HepG2 (cell line): ENCODE data around the gene SF3B2. TPM values are rescaled to one million over a fixed set of nuclear protein-coding genes. Genes with fewer than 3 reads are reported as not detected.

Experiments
- ATAC-seq: fragments of 200-7000 bp; cut with Tn5 transposase; 3 replicates; pipeline ENCODE4 v1.9.1; 2020; ENCODE audit warnings: mild to moderate bottlenecking, moderate library complexity
- BruUV-seq: library from RNA; stranded (reverse); fragments of 400-500 nt; replicated peaks from 2 replicates; lab custom pipeline; 2021; lab: Mats Ljungman, UMichigan
- CTCF ChIA-PET: fragments of 300-600 bp; formaldehyde crosslinking; extraction: SDS; loops from one replicate; lab custom pipeline; 2021; ENCODE audit warnings: low total read pairs, inconsistent platforms, low intra/inter-chr PET ratio; lab: Yijun Ruan, JAX
- POLR2A ChIA-PET: fragments of 350-600 bp; sonication (Branson Sonifier 250); formaldehyde crosslinking; loops from one replicate; lab custom pipeline; 2020; ENCODE audit warnings: antibody characterized with exemption, inconsistent platforms; lab: Yijun Ruan, JAX
- DNase-seq: peaks from one replicate; pipeline ENCODE4 v3.0.0-alpha.2; 2015; ENCODE audit warnings: low spot score
- FAIRE-seq: peaks from 3 replicates; lab custom pipeline; 2011; peaks lifted over from hg19 to GRCh38; lab: Jason Lieb, UNC
- H2AFZ ChIP-seq: one replicate; pipeline ENCODE4 v1.6.1; 2011; ENCODE audit warnings: low read length, inconsistent platforms
- H3K27ac ChIP-seq: fragments of 300-600 bp; 3 replicates; pipeline ENCODE4 v1.8.0; 2011; ENCODE audit warnings: mixed run types, mild to moderate bottlenecking, mixed read lengths, low read length, inconsistent platforms; ENCODE audit not compliant: insufficient read depth; ENCODE audit errors: extremely low read length
- H3K27me3 ChIP-seq, 2 experiments: fragments of 200-600 bp in 1 of 2; 2 replicates in 1 of 2; 3 replicates in 1 of 2; pipeline versions ENCODE4 v1.6.0 to v1.8.0; 2011; ENCODE audit warnings: low read length in 2 of 2, mild to moderate bottlenecking in 2 of 2, moderate library complexity in 2 of 2, inconsistent platforms in 1 of 2; ENCODE audit not compliant: insufficient read depth in 2 of 2, control insufficient read depth in 1 of 2
- H3K36me3 ChIP-seq, 2 experiments: fragments of 200-600 bp in 1 of 2; replicated peaks in 1 of 2; 2 replicates in 1 of 2; 3 replicates in 1 of 2; pipeline versions ENCODE4 v1.5.1 to v1.8.0; 2011; ENCODE audit warnings: low read length in 2 of 2, inconsistent platforms in 1 of 2; ENCODE audit not compliant: insufficient read depth in 2 of 2, control insufficient read depth in 1 of 2
- H3K4me1 ChIP-seq: 2 replicates; pipeline ENCODE4 v1.5.1; 2012; ENCODE audit warnings: low read length, inconsistent platforms; ENCODE audit not compliant: insufficient read depth
- H3K4me2 ChIP-seq: 2 replicates; pipeline ENCODE4 v1.6.0; 2011; ENCODE audit warnings: low read depth, low read length, inconsistent platforms
- H3K4me3 ChIP-seq, 3 experiments: fragments of 200-600 bp in 1 of 3; sonication (generic), shearing (Covaris generic) in 1 of 3; replicated peaks in 1 of 3; 2 replicates each; pipeline ENCODE4 v1.5.1; 2011 to 2016; ENCODE audit warnings: low read length in 3 of 3, inconsistent platforms in 2 of 3, low read depth in 2 of 3, mild to moderate bottlenecking in 2 of 3, control low read depth in 1 of 3, mixed read lengths in 1 of 3; ENCODE audit not compliant: insufficient read depth in 1 of 3
- H3K79me2 ChIP-seq: one replicate; pipeline ENCODE4 v1.6.1; 2011; ENCODE audit warnings: low read length, inconsistent platforms; ENCODE audit not compliant: insufficient read depth
- H3K9ac ChIP-seq: 2 replicates; pipeline ENCODE4 v1.6.0; 2011; ENCODE audit warnings: mild to moderate bottlenecking, low read depth, low read length, inconsistent platforms; ENCODE audit not compliant: insufficient read depth
- H3K9me3 ChIP-seq: 2 replicates; pipeline ENCODE4 v1.5.1; 2012; ENCODE audit warnings: mild to moderate bottlenecking, low read length
- H4K20me1 ChIP-seq: 2 replicates; pipeline ENCODE4 v1.6.0; 2011; ENCODE audit warnings: inconsistent platforms, mild to moderate bottlenecking, low read length, moderate library complexity; ENCODE audit not compliant: insufficient read depth
- ATF3 ChIP-seq: sonication (generic); formaldehyde crosslinking; IDR thresholded peaks from 2 replicates; pipeline ENCODE4 v1.4.0; 2020; ENCODE audit warnings: missing genetic modification reagents
- BRD4 ChIP-seq: sonication (generic); formaldehyde crosslinking; IDR thresholded peaks from 2 replicates; pipeline ENCODE4 v1.4.0; 2020; ENCODE audit warnings: missing genetic modification reagents
- HNF1B ChIP-seq: sonication (generic); formaldehyde crosslinking; IDR thresholded peaks from 2 replicates; pipeline ENCODE4 v1.5.1; 2020; ENCODE audit warnings: mild to moderate bottlenecking, moderate library complexity, missing genetic modification reagents
- KAT7 ChIP-seq: IDR thresholded peaks from 2 replicates; pipeline ENCODE4 v1.6.1; 2018; ENCODE audit warnings: borderline replicate concordance, missing compliant biosample characterization
- MZF1 ChIP-seq: sonication (generic); formaldehyde crosslinking; IDR thresholded peaks from 2 replicates; pipeline ENCODE4 v1.8.1; 2023; ENCODE audit warnings: mild to moderate bottlenecking, missing genetic modification reagents, borderline replicate concordance
- NFIC ChIP-seq: IDR thresholded peaks from 2 replicates; pipeline ENCODE4 v1.6.1; 2012; ENCODE audit warnings: mild to moderate bottlenecking, low read length, inconsistent platforms
- NR0B2 ChIP-seq: sonication (generic); formaldehyde crosslinking; IDR thresholded peaks from 2 replicates; pipeline ENCODE4 v1.4.0; 2020; ENCODE audit warnings: mild to moderate bottlenecking, missing genetic modification reagents
- TFAP4 ChIP-seq: sonication (generic); IDR thresholded peaks from 2 replicates; pipeline ENCODE4 v1.6.1; 2016; ENCODE audit warnings: low read depth, borderline replicate concordance
- THYN1 ChIP-seq: sonication (generic); formaldehyde crosslinking; IDR thresholded peaks from 2 replicates; pipeline ENCODE4 v1.8.1; 2023; ENCODE audit warnings: low read depth, mild to moderate bottlenecking, moderate library complexity, missing genetic modification reagents, borderline replicate concordance
- ZBTB20 ChIP-seq: sonication (generic); formaldehyde crosslinking; IDR thresholded peaks from 2 replicates; pipeline ENCODE4 v1.8.1; 2023; ENCODE audit warnings: missing genetic modification reagents, low read depth, mild to moderate bottlenecking, borderline replicate concordance
- ZBTB39 ChIP-seq: sonication (generic); formaldehyde crosslinking; IDR thresholded peaks from 2 replicates; pipeline ENCODE4 v1.5.0; 2020; ENCODE audit warnings: missing genetic modification reagents
- ZFP36L2 ChIP-seq: sonication (generic); formaldehyde crosslinking; IDR thresholded peaks from 2 replicates; pipeline ENCODE4 v1.4.0; 2020; ENCODE audit warnings: missing genetic modification reagents
- ZNF280B ChIP-seq: sonication (generic); formaldehyde crosslinking; IDR thresholded peaks from 2 replicates; pipeline ENCODE4 v1.5.0; 2020; ENCODE audit warnings: missing genetic modification reagents, mild to moderate bottlenecking, borderline replicate concordance
- ZNF83 ChIP-seq: sonication (generic); formaldehyde crosslinking; IDR thresholded peaks from 2 replicates; pipeline ENCODE4 v1.4.0; 2020; ENCODE audit warnings: missing genetic modification reagents, mild to moderate bottlenecking, borderline replicate concordance
- ZNF850 ChIP-seq: sonication (generic); formaldehyde crosslinking; conservative IDR thresholded peaks from 2 replicates; pipeline ENCODE4 v1.9.0; 2021; ENCODE audit warnings: mild to moderate bottlenecking, missing genetic modification reagents
- WGBS: methylation state at CpG from one replicate; pipeline ENCODE4 v1.1.6; 2017; ENCODE audit warnings: low lambda C conversion rate; 5-methylcytosine and 5-hydroxymethylcytosine counted together
- in situ Hi-C: cut with HindIII; loops from 2 replicates; pipeline ENCODE4 v1.10.0; 2017; ENCODE audit warnings: low pct_unique_long_range_greater_than_20kb; ENCODE audit not compliant: extremely low pct_ligation_motif_present
- intact Hi-C: fragments of 100-400 bp; cut with micrococcal nuclease; formaldehyde crosslinking; loops from one replicate; pipeline ENCODE4 v1.10.0; 2022; ENCODE audit not compliant: unreplicated experiment
- polyA plus RNA-seq, 8 experiments: library from polyadenylated mRNA; depleted of rRNA in 3 of 8; stranded (reverse) in 7 of 8; unstranded in 1 of 8; fragments of >200 nt; fragmentation: Illumina TruSeq in 4 of 8; extraction: Trizol in 4 of 8; gene quantifications; 2 replicates each; pipeline versions ENCODE4 v1.2.1 to v1.2.3, GENCODE V29; 2011 to 2016; ENCODE audit warnings: low read depth in 4 of 8, missing spikeins in 1 of 8, mixed read lengths in 1 of 8; ENCODE audit not compliant: insufficient read depth in 1 of 8
- total RNA-seq, 5 experiments: library from RNA; depleted of rRNA; stranded (reverse); fragments of >200 nt; fragmentation: Illumina TruSeq; extraction: Trizol; gene quantifications; 2 replicates each; pipeline ENCODE4 v1.2.3, GENCODE V29; 2016; ENCODE audit warnings: low read depth in 1 of 5

SF3B2 gene
- total and polyA plus RNA-seq, 2 of the 13 experiments (the other 11 are each of a cell fraction or from before 2014, with no cell fraction given): 70.4 to 153 TPM

- peak overlapping the region; percentile 82 for H3K9ac ChIP-seq
- TF ChIP-seq KAT7 (CRISPR knock-in tag) (no peak), NR0B2 (CRISPR knock-in tag) (no peak), TFAP4 (no peak), HNF1B (CRISPR knock-in tag) (no peak), NFIC (no peak), ATF3 (CRISPR knock-in tag) (no peak), ZNF850 (CRISPR knock-in tag) (no peak), ZFP36L2 (CRISPR knock-in tag) (no peak), BRD4 (CRISPR knock-in tag) (no peak), MZF1 (CRISPR knock-in tag) (no peak), THYN1 (no peak), ZNF280B (CRISPR knock-in tag) (no peak), ZNF83 (no peak), ZBTB39 (CRISPR knock-in tag) (no peak), ZBTB20 (no peak)
These were observed 1.5 kb upstream of the SF3B2 start for GRCh38 chr11:66050581-66051231.

More at GRCh38 chr11:66050581-66051231, 1.5 kb upstream of the SF3B2 start:
- intact Hi-C loops: no loop called here
- DNase-seq (no peak), ATAC-seq (no peak), FAIRE-seq (peak; percentile 36)
- CTCF ChIA-PET: no interaction called here
- Histone ChIP-seq H3K4me3 (peak overlapping the region; percentile 69 to 93 (median 78)), H3K79me2 (peaks cover 24% of the 10 kb centered on the region), H3K36me3 (peaks cover 7 to 12% of the 10 kb centered on the region in 2 experiments), H2AFZ (peak overlapping the region; percentile 43), H3K27ac (peak overlapping the region; percentile 79), H3K4me1 (peaks cover 43% of the 10 kb centered on the region), H4K20me1 (no peaks in the 10 kb centered on the region), H3K4me2 (peak overlapping the region; percentile 96), H3K27me3 (peaks cover 0 to 36% of the 10 kb centered on the region in 2 experiments; a peak in 4 of 5 replicates), H3K9me3 (no peaks in the 10 kb centered on the region)
- no TSS peak for BruUV-seq
- POLR2A ChIA-PET: interaction anchor here (1.2 to 4.8 kb wide), 5 partner anchors 11 to 65 kb away, joined by 3 to 40 read pairs (median 7); partner anchors contain the start of genes BANF1, EIF1AD and PACS1
- 41% methylated on average over 5 of the region's 5 CpGs for WGBS
- in situ Hi-C loops: no loop called here
